Right atrium auricular region (tissue), 2 donors: ENCODE data around the gene FLAD1. TPM values are rescaled to one million over a fixed set of nuclear protein-coding genes. Genes with fewer than 3 reads are reported as not detected.

Source experiments
- DNase-seq: peaks from one replicate; pipeline ENCODE4 v3.0.0-alpha.2; 2019; ENCODE audit warnings: low spot score
- H3K27ac ChIP-seq, 2 donors: fragments of 200-600 bp; sonication (generic); 1 replicate in 1 of 2; 2 replicates in 1 of 2; pipeline ENCODE4 v1.5.1; 2016 to 2019
- H3K27me3 ChIP-seq, 2 donors: fragments of 200-600 bp; sonication (generic); one replicate each; pipeline versions ENCODE4 v1.5.1 to v1.6.0; 2017 to 2019
- H3K36me3 ChIP-seq: fragments of 200-600 bp; sonication (generic); one replicate; pipeline ENCODE4 v1.5.1; 2016
- H3K4me1 ChIP-seq, 2 donors: fragments of 200-600 bp; sonication (generic); one replicate each; pipeline versions ENCODE4 v1.5.1 to v1.6.0; 2017 to 2019
- H3K4me3 ChIP-seq, 2 donors: fragments of 200-600 bp; sonication (generic); 1 replicate in 1 of 2; 2 replicates in 1 of 2; pipeline ENCODE4 v1.5.1; 2017 to 2019; ENCODE audit warnings: mild to moderate bottlenecking in 1 of 2, moderate library complexity in 1 of 2
- H3K9me3 ChIP-seq, 2 donors: fragments of 200-600 bp; sonication (generic); one replicate each; pipeline ENCODE4 v1.5.1; 2019
- CTCF ChIP-seq, 2 donors: fragments of 200-600 bp; sonication (generic); IDR thresholded peaks; one replicate each; pipeline ENCODE4 v1.5.1; 2019; ENCODE audit warnings: antibody characterized with exemption in 2 of 2
- total RNA-seq, 2 donors: library from RNA; depleted of rRNA; stranded (reverse); fragments of >200 nt; gene quantifications; one replicate each; pipeline ENCODE4 v1.1.0, GENCODE V29; 2016

FLAD1 gene
- total RNA-seq, 2 donors from 2014 or later, result 19.5 to 24.8 TPM

GRCh38 chr1:155034318-155035208 lies 51.4 kb downstream of the FLAD1 start:
- Histone ChIP-seq H3K36me3 (no peaks in the 10 kb centered on the region), H3K27me3 (no peaks in the 10 kb centered on the region), H3K4me1 (peaks cover 0 to 9% of the 10 kb centered on the region in 2 donors), H3K27ac (no peak overlapping the region), H3K4me3 (no peak overlapping the region), H3K9me3 (no peaks in the 10 kb centered on the region)
- TF ChIP-seq CTCF (IDR thresholded peaks at IDR 0.05), result no peak
- DNase-seq, result no peak

GRCh38 chr1:155035936-155036335 lies 52.8 kb downstream of the FLAD1 start:
- Histone ChIP-seq H3K36me3 (no peaks in the 10 kb centered on the region), H3K27ac (no peak overlapping the region), H3K9me3 (no peaks in the 10 kb centered on the region), H3K27me3 (no peaks in the 10 kb centered on the region), H3K4me1 (peaks cover 0 to 9% of the 10 kb centered on the region in 2 donors), H3K4me3 (no peak overlapping the region)
- no peak for DNase-seq
- no peak for TF ChIP-seq CTCF (IDR thresholded peaks at IDR 0.05)

DNA sequence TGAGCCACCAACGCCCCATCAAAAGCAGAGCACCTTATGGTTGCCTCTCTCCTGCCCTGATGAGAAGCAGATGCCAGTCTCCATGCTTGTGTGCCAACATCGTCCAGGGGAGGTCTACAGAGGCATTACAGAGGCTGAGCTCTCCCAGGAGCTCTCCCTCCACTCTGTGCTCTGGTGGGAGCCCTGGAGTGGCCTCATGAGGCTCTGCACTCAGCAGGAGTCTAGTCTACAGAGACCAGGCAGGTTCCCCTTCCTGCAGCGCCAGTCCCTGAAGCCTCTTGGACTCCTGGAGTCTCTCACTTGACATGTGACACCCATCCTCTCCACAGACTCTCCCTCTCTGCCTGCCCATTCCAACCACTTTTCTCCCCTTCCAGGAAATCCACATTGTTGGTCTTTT lies 53.9 kb downstream of the FLAD1 start:
- H3K27ac ChIP-seq, result no peak overlapping the region
- no peak for DNase-seq
- TF ChIP-seq CTCF (IDR thresholded peaks at IDR 0.05), result no peak

DNA sequence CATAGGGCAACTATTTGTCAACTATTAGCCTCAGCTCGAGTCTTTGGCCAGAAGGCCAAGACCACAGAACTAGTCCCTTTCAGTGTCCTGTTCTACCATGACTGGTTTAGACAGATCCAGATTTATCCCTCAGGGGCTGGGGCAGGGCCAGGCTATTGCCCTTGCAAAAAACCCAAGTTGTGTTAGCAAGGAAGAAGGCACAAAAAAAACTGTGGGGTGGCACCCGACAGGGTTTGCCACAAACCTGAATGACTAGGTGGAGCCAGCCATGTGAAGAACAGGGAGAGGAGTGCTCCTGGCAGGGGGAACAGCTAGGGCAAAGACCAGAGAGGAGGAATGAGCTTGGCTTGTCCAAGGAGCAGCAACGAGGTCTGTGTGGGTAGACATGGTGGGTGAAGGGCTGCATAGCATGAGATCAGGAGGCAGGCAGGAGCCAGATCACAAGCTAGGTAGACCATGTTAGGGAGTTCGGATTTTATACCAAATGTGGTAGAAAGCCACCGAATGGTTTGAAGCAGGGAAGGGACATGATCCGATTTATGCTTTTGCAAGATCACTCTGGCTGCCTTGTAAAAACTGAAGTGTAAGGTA lies 54.8 kb downstream of the FLAD1 start:
- Histone ChIP-seq H3K4me3 (no peak overlapping the region), H3K4me1 (peaks cover 0 to 9% of the 10 kb centered on the region in 2 donors), H3K36me3 (no peaks in the 10 kb centered on the region), H3K27ac (no peak overlapping the region), H3K9me3 (no peaks in the 10 kb centered on the region), H3K27me3 (no peaks in the 10 kb centered on the region)
- DNase-seq, result no peak
- TF ChIP-seq CTCF (IDR thresholded peaks at IDR 0.05), result no peak

More for the DNA sequence above, 53.9 kb downstream of the FLAD1 start:
- no peak overlapping the region for H3K4me3 ChIP-seq
- H3K36me3 ChIP-seq, result no peaks in the 10 kb centered on the region
- H3K27me3 ChIP-seq, result no peaks in the 10 kb centered on the region
- peaks cover 0 to 9% of the 10 kb centered on the region in 2 donors for H3K4me1 ChIP-seq
- no peaks in the 10 kb centered on the region for H3K9me3 ChIP-seq

- no peak overlapping the region for H3K27ac ChIP-seq
- TF ChIP-seq CTCF (IDR thresholded peaks at IDR 0.05), result no peak
Observed at GRCh38 chr1:155038602-155039307, 55.6 kb downstream of the FLAD1 start.

More at GRCh38 chr1:155038602-155039307, 55.6 kb downstream of the FLAD1 start:
- peaks cover 0 to 9% of the 10 kb centered on the region in 2 donors for H3K4me1 ChIP-seq
- no peaks in the 10 kb centered on the region for H3K27me3 ChIP-seq
- H3K36me3 ChIP-seq, result no peaks in the 10 kb centered on the region
- DNase-seq, result no peak
- no peak overlapping the region for H3K4me3 ChIP-seq
- H3K9me3 ChIP-seq, result no peaks in the 10 kb centered on the region
